ENCODE data around the gene ATL2. TPM values are rescaled to one million over a fixed set of nuclear protein-coding genes. Genes with fewer than 3 reads are reported as not detected.

ATL2 gene
- total and polyA plus RNA-seq, 3 experiments from 2014 or later: 23.4 to 62.4 (median 61.5) TPM

- CTCF ChIA-PET: interaction anchor here (0.7 to 1.3 kb wide), 7 partner anchors 13 to 1031 kb away, joined by 3 to 4 read pairs (median 3); no protein-coding TSS in a partner anchor
- DNase-seq: peak in 3 of 5 donors; percentile 5 to 38 (median 25)
- H3K4me3 ChIP-seq (ENCODE audit: low read length): no peak overlapping the region
- H3K4me3 Mint-ChIP-seq: no peak overlapping the region
- peaks cover 3 to 5% of the 10 kb centered on the region in 2 donors for H3K27me3 Mint-ChIP-seq
- POLR2A ChIA-PET: no interaction called here
- H3K9me3 ChIP-seq (ENCODE audit: low read length): no peaks in the 10 kb centered on the region
- no peaks in the 10 kb centered on the region for H3K36me3 Mint-ChIP-seq
- no peaks in the 10 kb centered on the region for H3K27me3 ChIP-seq (ENCODE audit: insufficient read depth, low read length, poor library complexity, severe bottlenecking)
- no peaks in the 10 kb centered on the region for H3K4me1 ChIP-seq (ENCODE audit: insufficient read depth, low read length)
- peaks cover 0 to 2% (median 0%) of the 10 kb centered on the region in 3 donors for H3K4me1 Mint-ChIP-seq
- H3K27ac Mint-ChIP-seq: no peak overlapping the region
- H3K27ac ChIP-seq (ENCODE audit: low read depth, low read length): no peak overlapping the region
- no peaks in the 10 kb centered on the region for H3K9me3 Mint-ChIP-seq
- H3K36me3 ChIP-seq (ENCODE audit: insufficient read depth, low read length): no peaks in the 10 kb centered on the region
Observed at GRCh38 chr2:38274286-38275276, 102.5 kb downstream of the ATL2 start.

GRCh38 chr2:38271697-38272096, 105.4 kb downstream of the ATL2 start:
- DNase-seq: no peak
- Histone ChIP-seq H3K27ac (ENCODE audit: low read depth, low read length) (no peak overlapping the region), H3K36me3 (ENCODE audit: insufficient read depth, low read length) (no peaks in the 10 kb centered on the region), H3K9me3 (ENCODE audit: low read length) (no peaks in the 10 kb centered on the region), H3K4me1 (ENCODE audit: insufficient read depth, low read length) (no peaks in the 10 kb centered on the region), H3K4me3 (ENCODE audit: low read length) (no peak overlapping the region), H3K27me3 (ENCODE audit: insufficient read depth, low read length, poor library complexity, severe bottlenecking) (no peaks in the 10 kb centered on the region)
- Mint-ChIP-seq H3K4me3 (no peak overlapping the region), H3K36me3 (peaks cover 0 to 2% (median 0%) of the 10 kb centered on the region in 3 donors), H3K27me3 (peaks cover 0 to 3% of the 10 kb centered on the region in 2 donors), H3K27ac (no peak overlapping the region), H3K4me1 (peaks cover 0 to 2% (median under 1%) of the 10 kb centered on the region in 3 donors), H3K9me3 (peaks cover 0 to 6% (median 0%) of the 10 kb centered on the region in 5 donors)
- CTCF ChIA-PET: no interaction called here
- POLR2A ChIA-PET: no interaction called here

GRCh38 chr2:38269421-38269820, 107.7 kb downstream of the ATL2 start:
- Mint-ChIP-seq H3K36me3 (peaks cover 0 to 3% (median 0%) of the 10 kb centered on the region in 3 donors), H3K27me3 (peaks cover 0 to 3% of the 10 kb centered on the region in 2 donors), H3K4me3 (no peak overlapping the region), H3K27ac (no peak overlapping the region), H3K4me1 (peaks cover 0 to 4% (median under 1%) of the 10 kb centered on the region in 3 donors), H3K9me3 (peaks cover 0 to 6% (median 0%) of the 10 kb centered on the region in 5 donors)
- H3K9me3 ChIP-seq (ENCODE audit: low read length): no peaks in the 10 kb centered on the region
- H3K27ac ChIP-seq (ENCODE audit: low read depth, low read length): no peak overlapping the region
- DNase-seq: no peak
- no peaks in the 10 kb centered on the region for H3K4me1 ChIP-seq (ENCODE audit: insufficient read depth, low read length)
- H3K27me3 ChIP-seq (ENCODE audit: insufficient read depth, low read length, poor library complexity, severe bottlenecking): no peaks in the 10 kb centered on the region
- no peak overlapping the region for H3K4me3 ChIP-seq (ENCODE audit: low read length)
- no peaks in the 10 kb centered on the region for H3K36me3 ChIP-seq (ENCODE audit: insufficient read depth, low read length)
- ChIA-PET POLR2A (no interaction called here), CTCF (no interaction called here)

- peaks cover 0 to 3% of the 10 kb centered on the region in 2 donors for H3K27me3 Mint-ChIP-seq
- Histone ChIP-seq H3K9me3 (ENCODE audit: low read length) (no peaks in the 10 kb centered on the region), H3K36me3 (ENCODE audit: insufficient read depth, low read length) (no peaks in the 10 kb centered on the region), H3K4me1 (ENCODE audit: insufficient read depth, low read length) (no peaks in the 10 kb centered on the region), H3K27ac (ENCODE audit: low read depth, low read length) (no peak overlapping the region), H3K4me3 (ENCODE audit: low read length) (no peak overlapping the region), H3K27me3 (ENCODE audit: insufficient read depth, low read length, poor library complexity, severe bottlenecking) (no peaks in the 10 kb centered on the region)
- H3K4me3 Mint-ChIP-seq: no peak overlapping the region
- peaks cover 0 to 4% (median 0%) of the 10 kb centered on the region in 3 donors for H3K4me1 Mint-ChIP-seq
- DNase-seq: no peak
- H3K9me3 Mint-ChIP-seq: peaks cover 0 to 6% (median 0%) of the 10 kb centered on the region in 5 donors
- H3K36me3 Mint-ChIP-seq: peaks cover 0 to 3% (median 0%) of the 10 kb centered on the region in 3 donors
- ChIA-PET POLR2A (no interaction called here), CTCF (interaction anchor here (1.0 kb wide), 1 partner anchor 11 kb away, joined by 3 read pairs; no protein-coding TSS in a partner anchor)
- no peak overlapping the region for H3K27ac Mint-ChIP-seq
Observed at GRCh38 chr2:38268691-38269327, 108.3 kb downstream of the ATL2 start.

GRCh38 chr2:38268001-38268400, 109.1 kb downstream of the ATL2 start:
- Mint-ChIP-seq H3K4me1 (peaks cover 0 to 4% (median 0%) of the 10 kb centered on the region in 3 donors), H3K36me3 (peaks cover 0 to 3% (median 0%) of the 10 kb centered on the region in 3 donors), H3K9me3 (peaks cover 0 to 6% (median 0%) of the 10 kb centered on the region in 5 donors), H3K27me3 (peaks cover 0 to 3% of the 10 kb centered on the region in 2 donors), H3K4me3 (no peak overlapping the region), H3K27ac (peak overlapping the region in 1 of 8 donors; percentile 48)
- DNase-seq: no peak
- Histone ChIP-seq H3K36me3 (ENCODE audit: insufficient read depth, low read length) (no peaks in the 10 kb centered on the region), H3K4me1 (ENCODE audit: insufficient read depth, low read length) (no peaks in the 10 kb centered on the region), H3K4me3 (ENCODE audit: low read length) (no peak overlapping the region), H3K27me3 (ENCODE audit: insufficient read depth, low read length, poor library complexity, severe bottlenecking) (no peaks in the 10 kb centered on the region), H3K27ac (ENCODE audit: low read depth, low read length) (no peak overlapping the region), H3K9me3 (ENCODE audit: low read length) (no peaks in the 10 kb centered on the region)
- POLR2A ChIA-PET: no interaction called here
- CTCF ChIA-PET: interaction anchor here (1.0 kb wide), 1 partner anchor 12 kb away, joined by 3 read pairs; no protein-coding TSS in a partner anchor

GRCh38 chr2:38267270-38267925, 109.7 kb downstream of the ATL2 start:
- Histone ChIP-seq H3K4me1 (ENCODE audit: insufficient read depth, low read length) (no peaks in the 10 kb centered on the region), H3K9me3 (ENCODE audit: low read length) (no peaks in the 10 kb centered on the region), H3K27ac (ENCODE audit: low read depth, low read length) (no peak overlapping the region), H3K4me3 (ENCODE audit: low read length) (no peak overlapping the region), H3K36me3 (ENCODE audit: insufficient read depth, low read length) (no peaks in the 10 kb centered on the region), H3K27me3 (ENCODE audit: insufficient read depth, low read length, poor library complexity, severe bottlenecking) (no peaks in the 10 kb centered on the region)
- Mint-ChIP-seq H3K4me1 (peaks cover 0 to 4% (median 0%) of the 10 kb centered on the region in 3 donors), H3K36me3 (peaks cover 0 to 3% (median 0%) of the 10 kb centered on the region in 3 donors), H3K9me3 (peaks cover 0 to 6% (median 0%) of the 10 kb centered on the region in 5 donors), H3K27me3 (peaks cover 0 to 5% of the 10 kb centered on the region in 2 donors), H3K4me3 (no peak overlapping the region), H3K27ac (no peak overlapping the region)
- ChIA-PET CTCF (no interaction called here), POLR2A (no interaction called here)
- DNase-seq: no peak

GRCh38 chr2:38266382-38267061, 110.6 kb downstream of the ATL2 start:
- Histone ChIP-seq H3K27me3 (ENCODE audit: insufficient read depth, low read length, poor library complexity, severe bottlenecking) (no peaks in the 10 kb centered on the region), H3K4me3 (ENCODE audit: low read length) (no peak overlapping the region), H3K4me1 (ENCODE audit: insufficient read depth, low read length) (no peaks in the 10 kb centered on the region), H3K9me3 (ENCODE audit: low read length) (no peaks in the 10 kb centered on the region), H3K36me3 (ENCODE audit: insufficient read depth, low read length) (no peaks in the 10 kb centered on the region), H3K27ac (ENCODE audit: low read depth, low read length) (no peak overlapping the region)
- DNase-seq: no peak
- Mint-ChIP-seq H3K4me3 (no peak overlapping the region), H3K27me3 (peaks cover 5 to 6% of the 10 kb centered on the region in 2 donors), H3K36me3 (peaks cover 0 to 3% (median 0%) of the 10 kb centered on the region in 3 donors), H3K9me3 (peaks cover 0 to 6% (median 0%) of the 10 kb centered on the region in 5 donors), H3K4me1 (peaks cover 0 to 10% (median 5%) of the 10 kb centered on the region in 3 donors), H3K27ac (no peak overlapping the region)
- ChIA-PET POLR2A (no interaction called here), CTCF (no interaction called here)
